HG03558 (cell line): ENCODE results near the gene SPACA4.
"Not testable (repeated sequence)": the region's sequence is repeated elsewhere in the genome, so short reads cannot be mapped to it uniquely, and the experiment has no call there.

Experiments
- ATAC-seq: cut with Tn5 transposase; IDR thresholded peaks from one replicate; pipeline ENCODE4 v1.9.1; 2021; ENCODE audit warnings: moderate number of reproducible peaks; ENCODE audit not compliant: unreplicated experiment; ENCODE audit errors: extremely low read depth

The SPACA4 gene

DNA sequence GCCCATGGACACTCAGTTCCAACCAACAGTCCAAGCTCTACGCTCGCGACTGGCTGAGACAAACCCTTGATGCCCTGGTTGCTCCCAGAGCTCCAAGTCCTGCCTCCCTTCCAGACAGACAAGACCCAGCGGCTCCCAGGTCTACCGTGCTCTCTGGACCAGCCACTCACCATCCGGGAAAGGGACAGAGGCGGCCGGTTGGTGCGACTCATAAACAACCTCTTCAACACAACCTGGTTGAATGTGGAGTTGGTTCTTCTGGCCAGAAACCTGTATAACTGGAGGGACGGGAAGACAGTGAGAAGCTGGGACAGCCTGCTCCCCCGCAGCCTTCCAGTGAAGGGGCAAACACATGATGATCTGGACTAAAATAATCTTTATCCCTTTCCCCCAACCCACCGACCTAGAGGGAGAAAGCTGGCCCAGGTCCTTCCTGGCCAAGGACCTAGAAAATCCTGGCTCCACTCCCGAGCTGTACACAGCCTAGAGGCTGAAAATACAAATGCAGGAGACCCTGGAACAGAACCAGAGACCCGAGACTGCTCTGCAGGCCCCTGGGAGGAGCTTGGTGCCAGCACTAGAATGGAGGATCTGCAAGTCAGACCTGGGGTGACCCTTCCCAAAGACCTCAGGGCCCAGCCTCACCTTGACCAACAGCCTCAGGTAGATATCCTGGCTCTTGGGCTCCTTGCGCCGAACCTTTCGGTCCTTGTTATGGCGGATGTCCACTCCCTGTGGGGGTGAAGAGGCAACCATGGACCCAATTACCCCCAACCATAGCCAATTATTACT lies 10.8 kb downstream of the SPACA4 start:
- no peak for ATAC-seq

GRCh38 chr19:48618278-48618915 lies 11.9 kb downstream of the SPACA4 start:
- no peak for ATAC-seq

GRCh38 chr19:48618916-48619691 lies 12.6 kb downstream of the SPACA4 start, which contains the start of the genes RPL18 and SPHK2:
TSS of gene RPL18 (minus strand) at chr19:48619178. CDS start at chr19:48619143, 35 bp downstream.
TSS of gene SPHK2 (plus strand) at chr19:48619506. CDS start at chr19:48620515, 1,009 bp downstream.
- ATAC-seq, result peak; percentile 69

- ATAC-seq, result no peak
These were observed 13.4 kb downstream of the SPACA4 start for GRCh38 chr19:48619692-48620585.

GRCh38 chr19:48623556-48624066 lies 17.1 kb downstream of the SPACA4 start:
- no peak for ATAC-seq

- no peak for ATAC-seq
These were observed 17.6 kb downstream of the SPACA4 start for GRCh38 chr19:48624067-48624594.

DNA sequence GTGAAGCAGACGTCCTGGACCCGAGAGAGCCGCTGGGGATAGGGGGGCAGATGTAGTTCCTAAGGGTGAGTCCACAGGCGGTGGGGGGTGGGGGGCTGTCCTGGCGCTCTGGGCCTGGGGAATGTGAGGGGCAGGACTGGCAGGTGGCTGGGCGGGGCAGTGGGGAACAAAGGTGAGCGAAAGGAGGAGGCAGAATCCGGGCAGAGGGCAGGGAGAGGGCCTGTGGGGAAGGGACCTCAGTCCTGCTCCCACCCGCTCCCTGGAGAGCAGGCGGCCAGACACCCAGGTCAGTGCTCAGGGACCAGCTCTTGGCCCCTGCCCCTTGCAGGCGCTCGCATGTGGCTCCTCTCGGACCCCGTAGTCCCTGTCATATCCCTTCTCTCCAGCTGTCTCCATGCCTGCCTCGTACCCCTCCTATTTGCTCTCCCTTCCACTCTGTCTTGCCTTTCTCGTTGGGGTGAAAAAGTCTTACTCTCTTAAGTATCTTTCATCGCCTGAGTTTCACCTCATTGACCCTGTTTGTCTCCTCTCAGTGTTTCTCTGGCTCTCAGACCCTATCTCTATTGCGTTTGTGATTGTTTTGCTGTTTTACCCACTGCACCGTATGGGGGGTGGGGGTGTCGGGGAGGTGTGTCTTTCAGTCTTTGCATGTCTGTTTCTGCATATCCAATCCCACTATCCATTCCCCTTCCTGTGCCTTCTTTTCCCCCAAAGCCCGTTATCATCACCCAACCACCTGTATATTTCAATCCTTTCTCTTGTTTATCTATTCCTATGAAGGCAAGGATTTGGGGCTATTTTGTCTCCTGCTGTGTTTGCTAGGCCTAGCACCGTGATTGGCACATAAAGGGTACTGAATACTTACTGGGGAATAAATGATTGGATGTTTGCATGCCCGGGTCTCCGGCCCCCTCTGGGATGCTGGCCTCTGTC lies 18.5 kb downstream of the SPACA4 start:
- no peak for ATAC-seq

DNA sequence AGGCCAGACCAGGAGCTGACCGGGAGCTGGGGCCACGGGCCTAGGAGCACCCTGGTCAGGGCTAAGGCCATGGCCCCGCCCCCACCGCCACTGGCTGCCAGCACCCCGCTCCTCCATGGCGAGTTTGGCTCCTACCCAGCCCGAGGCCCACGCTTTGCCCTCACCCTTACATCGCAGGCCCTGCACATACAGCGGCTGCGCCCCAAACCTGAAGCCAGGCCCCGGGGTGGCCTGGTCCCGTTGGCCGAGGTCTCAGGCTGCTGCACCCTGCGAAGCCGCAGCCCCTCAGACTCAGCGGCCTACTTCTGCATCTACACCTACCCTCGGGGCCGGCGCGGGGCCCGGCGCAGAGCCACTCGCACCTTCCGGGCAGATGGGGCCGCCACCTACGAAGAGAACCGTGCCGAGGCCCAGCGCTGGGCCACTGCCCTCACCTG lies 19.4 kb downstream of the SPACA4 start:
- no peak for ATAC-seq

DNA sequence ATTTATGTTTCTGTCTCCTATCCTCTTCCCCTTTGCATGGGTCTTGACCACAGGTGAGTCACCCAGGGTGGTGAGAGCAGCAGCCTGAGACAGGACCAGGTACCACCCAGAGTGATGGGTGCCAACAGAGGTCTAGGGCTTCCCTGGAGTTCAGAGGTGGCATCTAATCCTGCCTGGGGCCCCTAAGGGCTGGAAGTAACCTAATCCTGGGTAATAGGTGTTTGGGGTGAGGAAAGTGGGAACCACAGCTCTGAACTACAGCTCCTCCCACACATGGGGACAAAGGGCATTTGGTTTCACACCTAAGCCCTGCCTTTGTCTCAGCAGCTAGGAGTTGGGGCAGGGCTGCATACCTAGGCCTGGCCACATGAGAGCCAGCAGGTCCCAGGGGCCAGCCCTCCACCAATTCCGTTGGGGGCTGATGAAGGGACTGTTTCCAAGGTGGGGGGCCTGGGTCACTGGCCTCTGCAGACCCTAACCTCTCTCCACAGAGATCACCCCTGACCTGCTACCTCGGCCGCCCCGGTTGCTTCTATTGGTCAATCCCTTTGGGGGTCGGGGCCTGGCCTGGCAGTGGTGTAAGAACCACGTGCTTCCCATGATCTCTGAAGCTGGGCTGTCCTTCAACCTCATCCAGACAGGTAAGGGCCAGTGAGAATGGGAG lies 20.8 kb downstream of the SPACA4 start:
- no peak for ATAC-seq

DNA sequence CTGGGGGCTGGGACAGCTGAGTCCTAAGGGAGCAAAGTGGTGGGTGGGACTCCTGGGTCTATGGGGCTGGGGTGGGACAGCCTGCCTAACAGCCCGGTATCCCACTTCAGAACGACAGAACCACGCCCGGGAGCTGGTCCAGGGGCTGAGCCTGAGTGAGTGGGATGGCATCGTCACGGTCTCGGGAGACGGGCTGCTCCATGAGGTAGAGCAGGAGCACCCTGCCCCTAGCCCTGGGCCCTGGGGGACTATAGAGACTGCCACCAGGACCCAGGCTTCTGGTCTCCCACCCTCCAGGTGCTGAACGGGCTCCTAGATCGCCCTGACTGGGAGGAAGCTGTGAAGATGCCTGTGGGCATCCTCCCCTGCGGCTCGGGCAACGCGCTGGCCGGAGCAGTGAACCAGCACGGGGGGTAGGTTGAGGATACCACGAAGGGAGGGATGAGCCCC lies 21.3 kb downstream of the SPACA4 start:
- ATAC-seq, result no peak

- no peak for ATAC-seq
These were observed 22.1 kb downstream of the SPACA4 start for GRCh38 chr19:48628486-48629296.

DNA sequence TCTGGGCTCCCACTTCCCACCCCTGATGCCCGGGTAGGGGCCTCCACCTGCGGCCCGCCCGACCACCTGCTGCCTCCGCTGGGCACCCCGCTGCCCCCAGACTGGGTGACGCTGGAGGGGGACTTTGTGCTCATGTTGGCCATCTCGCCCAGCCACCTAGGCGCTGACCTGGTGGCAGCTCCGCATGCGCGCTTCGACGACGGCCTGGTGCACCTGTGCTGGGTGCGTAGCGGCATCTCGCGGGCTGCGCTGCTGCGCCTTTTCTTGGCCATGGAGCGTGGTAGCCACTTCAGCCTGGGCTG lies 22.7 kb downstream of the SPACA4 start:
- no peak for ATAC-seq

DNA sequence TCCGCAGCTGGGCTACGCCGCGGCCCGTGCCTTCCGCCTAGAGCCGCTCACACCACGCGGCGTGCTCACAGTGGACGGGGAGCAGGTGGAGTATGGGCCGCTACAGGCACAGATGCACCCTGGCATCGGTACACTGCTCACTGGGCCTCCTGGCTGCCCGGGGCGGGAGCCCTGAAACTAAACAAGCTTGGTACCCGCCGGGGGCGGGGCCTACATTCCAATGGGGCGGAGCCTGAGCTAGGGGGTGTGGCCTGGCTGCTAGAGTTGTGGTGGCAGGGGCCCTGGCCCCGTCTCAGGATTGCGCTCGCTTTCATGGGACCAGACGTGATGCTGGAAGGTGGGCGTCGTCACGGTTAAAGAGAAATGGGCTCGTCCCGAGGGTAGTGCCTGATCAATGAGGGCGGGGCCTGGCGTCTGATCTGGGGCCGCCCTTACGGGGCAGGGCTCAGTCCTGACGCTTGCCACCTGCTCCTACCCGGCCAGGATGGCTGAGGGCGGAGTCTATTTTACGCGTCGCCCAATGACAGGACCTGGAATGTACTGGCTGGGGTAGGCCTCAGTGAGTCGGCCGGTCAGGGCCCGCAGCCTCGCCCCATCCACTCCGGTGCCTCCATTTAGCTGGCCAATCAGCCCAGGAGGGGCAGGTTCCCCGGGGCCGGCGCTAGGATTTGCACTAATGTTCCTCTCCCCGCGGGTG lies 23.2 kb downstream of the SPACA4 start:
- no peak for ATAC-seq

DNA sequence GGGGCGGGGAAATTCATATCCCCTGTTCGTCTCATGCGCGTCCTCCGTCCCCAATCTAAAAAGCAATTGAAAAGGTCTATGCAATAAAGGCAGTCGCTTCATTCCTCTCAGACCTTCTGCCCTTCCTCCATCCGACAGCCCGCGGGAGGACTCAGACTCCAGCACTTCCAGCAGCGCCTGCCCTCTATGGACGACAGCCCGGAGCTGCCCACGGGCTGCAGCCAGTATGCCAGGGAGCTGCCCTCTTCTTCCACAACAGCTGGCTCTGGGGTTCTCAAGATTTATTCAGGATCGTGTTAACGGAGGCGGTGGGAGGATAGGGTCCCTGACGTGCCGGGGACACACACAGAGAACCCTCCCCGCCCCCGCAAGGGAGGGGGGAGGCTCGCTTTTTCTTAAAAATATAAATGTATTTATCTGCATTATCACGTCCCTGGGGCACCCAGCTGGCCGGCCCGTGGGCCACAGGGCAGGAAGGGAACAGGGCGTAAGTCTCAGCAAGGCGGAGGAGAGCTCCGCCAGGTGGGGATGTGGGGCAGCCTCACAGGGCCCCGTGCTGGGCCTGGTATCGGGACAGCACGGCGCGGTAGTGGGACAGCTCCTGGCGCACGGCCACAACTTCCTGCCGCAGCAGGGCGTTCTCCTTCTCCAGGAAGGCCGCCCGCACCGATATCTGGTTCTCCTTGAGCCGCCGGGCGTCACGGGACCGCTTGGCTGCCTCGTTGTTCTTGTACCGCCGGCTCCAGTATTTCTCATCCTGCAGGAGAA lies 23.9 kb downstream of the SPACA4 start:
- no peak for ATAC-seq

GRCh38 chr19:48631225-48631624 lies 24.7 kb downstream of the SPACA4 start:
- ATAC-seq, result no peak

DNA sequence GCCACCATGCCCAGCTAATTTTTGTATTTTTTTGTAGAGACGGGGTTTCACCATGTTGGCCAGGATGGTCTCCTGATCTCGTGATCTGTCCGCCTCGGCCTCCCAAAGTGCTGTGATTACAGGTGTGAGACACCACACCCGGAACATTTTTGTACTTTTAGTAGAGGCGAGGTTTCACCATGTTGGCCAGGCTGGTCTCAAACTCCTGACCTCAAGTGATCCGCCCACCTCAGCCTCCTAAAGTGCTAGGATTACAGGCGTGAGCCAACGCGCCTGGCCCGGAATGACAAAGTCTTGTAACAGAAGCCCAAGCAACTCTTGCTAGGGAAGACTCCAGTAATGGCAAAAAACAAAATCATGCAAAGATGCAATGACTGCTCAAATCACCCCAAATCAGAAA lies 25.7 kb downstream of the SPACA4 start:
- ATAC-seq, result not testable (repeated sequence)
